T-helper 17 cell (primary cell): ENCODE data around the gene TEX13D. TPM values are rescaled to one million over a fixed set of nuclear protein-coding genes. Genes with fewer than 3 reads are reported as not detected.
"Not testable (repeated sequence)": the region's sequence is repeated elsewhere in the genome, so short reads cannot be mapped to it uniquely, and the experiment has no call there.

Experiments
- ATAC-seq: fragments of 150-1000 bp; cut with Tn5 transposase; 2 replicates; pipeline ENCODE4 v1.10.0; 2021; ENCODE audit warnings: mild to moderate bottlenecking, moderate library complexity
- DNase-seq, 3 donors: peaks; one replicate each; pipeline versions ENCODE4 v3.0.0 to v3.0.0-alpha.2; 2020 to 2021
- H3K9me3 ChIP-seq: one replicate; pipeline ENCODE4 v1.7.0; 2013; ENCODE audit warnings: low read length, mild to moderate bottlenecking; ENCODE audit not compliant: control insufficient read depth, poor library complexity, severe bottlenecking
- H3K27ac Mint-ChIP-seq: one replicate; pipeline ENCODE4 v1.8.0; 2022; ENCODE audit warnings: mild to moderate bottlenecking, moderate library complexity, mixed read lengths
- H3K27me3 Mint-ChIP-seq: one replicate; pipeline ENCODE4 v1.8.0; 2022; ENCODE audit warnings: mixed read lengths
- H3K36me3 Mint-ChIP-seq: one replicate; pipeline ENCODE4 v1.8.0; 2022; ENCODE audit warnings: low read depth, mixed read lengths
- H3K4me1 Mint-ChIP-seq: one replicate; pipeline ENCODE4 v1.8.0; 2022; ENCODE audit warnings: mild to moderate bottlenecking, mixed read lengths
- H3K4me3 Mint-ChIP-seq: one replicate; pipeline ENCODE4 v1.8.0; 2022; ENCODE audit warnings: mild to moderate bottlenecking, moderate library complexity, mixed read lengths
- total RNA-seq, 4 donors: library from RNA in 2 of 4; stranded (reverse) in 2 of 4; gene quantifications; one replicate each; pipeline ENCODE4 v1.2.3 and lab custom pipeline; 2022 to 2026

Gene TEX13D
- total RNA-seq, result not detected
- 0 reads per million in 2 donors for total RNA-seq (lab: John Stamatoyannopoulos, UW)

DNA sequence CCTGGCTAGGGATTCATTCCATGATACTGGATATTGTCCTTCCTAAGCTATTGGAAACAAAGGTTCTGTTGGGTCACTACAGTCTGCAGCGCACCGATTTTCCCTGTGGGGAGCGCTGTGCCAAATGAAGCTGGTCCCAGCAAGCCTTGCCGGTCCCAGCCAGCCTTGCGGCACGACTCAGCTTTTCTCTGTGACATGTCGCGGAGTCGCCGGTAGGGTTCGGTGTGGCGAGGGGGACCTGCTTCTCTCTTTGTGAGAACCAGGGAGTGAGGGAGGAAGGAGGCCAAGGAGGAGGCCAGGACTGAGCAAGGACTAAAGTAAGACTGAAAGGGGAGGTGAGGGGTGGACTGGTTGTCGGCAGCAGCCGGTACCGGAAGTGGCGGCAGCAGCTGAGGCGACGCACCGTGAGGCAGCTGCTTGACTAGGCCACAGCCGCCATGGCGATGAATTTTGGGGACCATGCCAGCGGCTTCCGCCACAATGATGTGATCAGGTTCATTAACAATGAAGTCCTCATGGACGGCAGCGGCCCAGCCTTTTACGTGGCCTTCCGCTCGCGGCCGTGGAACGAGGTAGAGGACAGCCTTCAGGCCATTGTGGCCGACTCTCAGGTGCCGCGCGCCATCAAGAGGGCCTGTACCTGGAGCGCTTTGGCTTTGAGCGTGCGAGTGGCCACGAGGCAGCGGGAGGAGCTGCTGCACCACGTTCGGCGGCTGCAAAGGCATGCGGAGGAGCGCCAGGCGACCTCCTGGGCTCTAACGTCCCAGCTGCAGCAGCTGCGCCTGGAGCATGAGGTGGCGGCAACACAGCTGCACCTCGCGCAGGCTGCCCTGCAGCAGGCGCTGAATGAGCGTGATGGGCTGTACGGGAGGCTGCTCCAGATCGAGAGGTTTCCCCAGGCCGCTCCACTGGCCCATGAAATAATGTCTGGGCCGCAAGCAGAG lies at the start of gene TEX13D:
Gene TEX13D, plus strand, starts transcription at position 180 of the 944 bp plus-strand sequence. Its CDS starts 258 bp downstream, at position 438.
- H3K27ac Mint-ChIP-seq, result no peak within 1 kb of the TSS

DNA sequence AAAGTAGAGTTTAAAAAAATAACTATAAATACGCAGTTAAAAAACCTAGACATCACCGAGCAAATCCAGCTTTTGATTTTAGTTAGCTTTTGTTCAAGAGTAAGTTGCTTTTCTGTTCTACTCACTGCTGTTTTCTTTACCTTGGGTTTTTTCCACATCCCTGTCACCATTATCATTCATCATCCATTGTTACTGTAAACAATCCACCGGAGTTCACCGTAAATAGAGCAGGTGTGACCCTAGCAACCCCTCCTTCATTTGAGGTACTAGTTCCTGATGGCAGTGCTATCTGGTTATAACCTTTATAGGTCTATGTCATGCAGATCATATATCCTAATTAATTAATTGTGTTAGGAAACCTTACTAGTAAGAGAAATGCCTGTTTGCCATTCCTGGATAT lies 43.0 kb upstream of the TEX13D start:
- no peak for ATAC-seq
- H3K9me3 ChIP-seq, result no peaks in the 10 kb centered on the region
- H3K27ac Mint-ChIP-seq, result no peak overlapping the region
- no peak for DNase-seq
- no peaks in the 10 kb centered on the region for H3K4me1 Mint-ChIP-seq
- no peaks in the 10 kb centered on the region for H3K36me3 Mint-ChIP-seq
- H3K4me3 Mint-ChIP-seq, result no peak overlapping the region
- no peaks in the 10 kb centered on the region for H3K27me3 Mint-ChIP-seq

More for the DNA sequence above, at the start of gene TEX13D:
- no peaks in the 10 kb centered on the region for H3K36me3 Mint-ChIP-seq
- H3K27me3 Mint-ChIP-seq, result no peaks in the 10 kb centered on the region
- H3K4me1 Mint-ChIP-seq, result peaks cover 8% of the 10 kb centered on the region
- H3K4me3 Mint-ChIP-seq, result no peak within 1 kb of the TSS
- ATAC-seq, result no peak
- no peak for DNase-seq
- H3K9me3 ChIP-seq, result no peaks in the 10 kb centered on the region

DNA sequence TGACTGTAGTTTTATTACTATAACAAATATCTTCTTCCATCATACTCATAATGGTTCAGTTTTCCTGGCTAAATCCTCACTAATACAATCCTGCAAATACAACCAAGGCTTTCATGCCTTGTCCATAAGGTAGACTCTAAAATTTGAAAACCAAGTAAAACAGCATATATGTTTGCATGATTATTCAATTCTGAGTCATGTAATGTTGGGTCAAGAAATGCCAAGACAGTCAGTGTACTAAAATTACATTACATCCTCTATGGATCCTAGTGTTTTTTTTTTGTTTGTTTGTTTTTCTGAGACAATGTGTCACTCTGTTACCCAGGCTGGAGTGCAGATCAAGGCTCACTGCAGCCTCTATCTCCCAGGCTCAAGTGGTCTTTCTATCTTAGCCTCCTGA lies 38.6 kb upstream of the TEX13D start:
- DNase-seq (no peak), ATAC-seq (no peak)
- H3K9me3 ChIP-seq, result no peaks in the 10 kb centered on the region
- no peaks in the 10 kb centered on the region for H3K36me3 Mint-ChIP-seq
- no peak overlapping the region for H3K27ac Mint-ChIP-seq
- H3K4me1 Mint-ChIP-seq, result no peaks in the 10 kb centered on the region
- H3K27me3 Mint-ChIP-seq, result no peaks in the 10 kb centered on the region
- no peak overlapping the region for H3K4me3 Mint-ChIP-seq

DNA sequence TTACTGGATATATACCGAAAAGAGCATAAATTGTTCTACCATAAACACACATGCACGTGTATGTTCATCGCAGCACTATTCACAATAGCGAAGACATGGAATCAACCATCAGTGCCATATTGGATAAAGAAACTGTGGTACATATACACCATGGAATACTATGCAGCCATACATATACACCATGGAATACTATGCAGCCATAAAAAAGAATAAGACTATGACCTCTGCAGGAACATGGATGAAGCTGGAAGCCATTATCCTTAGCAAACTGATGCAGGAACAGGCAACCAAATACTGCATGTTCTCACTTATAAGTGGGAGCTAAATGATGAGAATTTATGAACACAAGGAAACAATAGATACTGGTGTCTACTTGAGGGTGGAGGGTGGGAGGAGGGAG lies 33.1 kb upstream of the TEX13D start:
- not testable (repeated sequence) for DNase-seq, H3K27ac Mint-ChIP-seq, H3K9me3 ChIP-seq, H3K27me3 Mint-ChIP-seq, H3K36me3 Mint-ChIP-seq, ATAC-seq, H3K4me3 Mint-ChIP-seq
- peaks cover 11% of the 10 kb centered on the region for H3K4me1 Mint-ChIP-seq

DNA sequence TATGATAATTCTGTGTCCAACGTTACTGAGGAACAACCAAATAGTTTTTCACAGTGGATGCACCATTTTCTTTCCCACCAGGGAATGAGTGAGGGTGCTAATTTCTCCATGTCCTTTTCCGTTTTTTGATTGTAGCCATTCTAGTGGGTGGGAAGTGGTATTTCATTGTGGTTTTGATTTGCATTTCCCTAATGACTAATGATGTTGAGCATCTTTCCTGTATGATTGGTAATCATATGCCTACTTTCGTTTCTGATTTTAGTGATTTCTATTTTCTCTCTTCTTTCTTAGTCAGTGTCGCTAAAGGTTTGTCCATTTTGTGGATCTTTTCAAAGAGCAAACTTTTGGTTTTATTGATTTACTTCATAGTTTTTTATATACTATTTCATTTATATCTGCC lies 32.1 kb upstream of the TEX13D start:
- peak overlapping the region; percentile 12 for H3K4me3 Mint-ChIP-seq
- H3K4me1 Mint-ChIP-seq, result peaks cover 11% of the 10 kb centered on the region

DNA sequence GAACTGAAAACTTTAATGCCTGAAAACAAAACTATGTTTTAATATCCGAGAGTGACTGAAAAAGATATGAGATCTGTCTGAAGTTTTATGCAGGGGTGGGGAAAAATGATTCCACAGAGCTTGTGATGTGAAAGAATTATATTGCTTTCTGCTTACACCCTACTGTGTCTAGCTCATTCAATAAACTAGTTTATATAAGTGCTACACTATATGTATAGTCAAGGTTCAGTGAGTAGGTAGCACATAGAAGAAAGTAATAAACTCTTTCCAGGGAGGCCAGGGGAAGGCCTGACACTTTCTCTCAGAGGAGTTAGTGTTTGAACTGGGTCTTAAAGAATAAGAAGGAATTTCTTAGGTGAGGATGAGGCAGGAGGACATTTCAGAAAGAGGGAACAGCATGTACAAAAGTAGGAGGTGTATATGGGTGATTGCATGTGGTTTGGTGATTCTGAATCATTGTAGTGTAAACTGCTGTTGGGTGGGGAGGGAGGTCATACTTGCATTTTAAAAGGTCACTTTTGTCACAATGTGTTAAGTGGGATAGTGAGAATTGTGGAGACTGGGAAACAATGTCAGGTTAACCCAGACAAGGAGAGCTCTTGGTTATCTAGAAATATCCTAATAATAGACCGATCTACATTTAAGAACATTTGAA lies 25.1 kb upstream of the TEX13D start:
- ATAC-seq, result no peak
- H3K27ac Mint-ChIP-seq, result no peak overlapping the region
- no peaks in the 10 kb centered on the region for H3K9me3 ChIP-seq
- no peaks in the 10 kb centered on the region for H3K4me1 Mint-ChIP-seq
- DNase-seq, result no peak
- H3K27me3 Mint-ChIP-seq, result no peaks in the 10 kb centered on the region
- no peak overlapping the region for H3K4me3 Mint-ChIP-seq
- H3K36me3 Mint-ChIP-seq, result no peaks in the 10 kb centered on the region

More for the DNA sequence above, 32.1 kb upstream of the TEX13D start:
- no peaks in the 10 kb centered on the region for H3K9me3 ChIP-seq
- Mint-ChIP-seq H3K36me3 (no peaks in the 10 kb centered on the region), H3K27me3 (no peaks in the 10 kb centered on the region), H3K27ac (peak overlapping the region; percentile 6)
- DNase-seq (no peak), ATAC-seq (no peak)

DNA sequence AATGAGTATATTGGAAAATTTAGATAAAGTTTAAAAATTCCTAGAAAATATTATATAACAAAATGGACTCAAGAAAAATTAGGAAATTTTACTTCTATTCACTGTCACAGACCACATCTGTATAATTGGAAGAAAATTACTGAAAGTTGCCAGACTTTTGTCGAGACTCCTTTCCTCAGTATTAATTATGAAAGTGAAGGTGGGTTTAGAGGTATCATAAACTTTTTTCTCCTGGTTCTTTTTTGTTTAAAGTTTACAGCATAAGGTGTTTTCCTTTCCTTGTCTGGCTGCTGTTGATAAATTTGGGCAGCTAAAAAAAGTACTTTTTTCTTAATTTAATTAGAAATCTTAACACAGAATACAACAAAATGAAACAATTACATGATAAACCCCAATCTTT lies 6.7 kb upstream of the TEX13D start:
- Mint-ChIP-seq H3K4me3 (no peak overlapping the region), H3K27ac (no peak overlapping the region), H3K36me3 (peaks cover 2% of the 10 kb centered on the region), H3K27me3 (no peaks in the 10 kb centered on the region), H3K4me1 (no peaks in the 10 kb centered on the region)
- H3K9me3 ChIP-seq, result no peaks in the 10 kb centered on the region
- ATAC-seq (no peak), DNase-seq (no peak)

DNA sequence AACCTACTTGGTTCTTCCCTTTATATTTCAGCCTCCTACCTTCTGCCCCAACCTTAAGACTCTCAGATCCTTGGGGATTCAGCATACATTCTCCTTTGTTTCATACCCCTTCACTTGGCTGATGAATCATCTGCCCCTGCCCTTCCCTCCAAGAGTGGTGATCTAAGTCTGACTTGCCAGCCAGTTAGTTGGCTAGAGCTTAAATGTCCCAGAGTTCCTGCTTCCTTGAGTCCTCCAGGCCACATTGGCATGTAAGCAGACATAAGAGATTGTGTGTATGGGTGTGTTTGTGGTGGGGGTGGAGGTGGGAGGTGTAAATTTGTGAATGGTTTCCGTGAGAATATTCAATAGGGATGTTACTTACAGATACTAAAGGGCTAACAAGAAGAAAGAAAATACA lies 3.7 kb upstream of the TEX13D start:
- H3K36me3 Mint-ChIP-seq, result no peaks in the 10 kb centered on the region
- H3K9me3 ChIP-seq, result no peaks in the 10 kb centered on the region
- DNase-seq, result no peak
- H3K4me1 Mint-ChIP-seq, result peaks cover 3% of the 10 kb centered on the region
- ATAC-seq, result no peak
- H3K27me3 Mint-ChIP-seq, result no peaks in the 10 kb centered on the region
- no peak overlapping the region for H3K4me3 Mint-ChIP-seq
- H3K27ac Mint-ChIP-seq, result no peak overlapping the region

DNA sequence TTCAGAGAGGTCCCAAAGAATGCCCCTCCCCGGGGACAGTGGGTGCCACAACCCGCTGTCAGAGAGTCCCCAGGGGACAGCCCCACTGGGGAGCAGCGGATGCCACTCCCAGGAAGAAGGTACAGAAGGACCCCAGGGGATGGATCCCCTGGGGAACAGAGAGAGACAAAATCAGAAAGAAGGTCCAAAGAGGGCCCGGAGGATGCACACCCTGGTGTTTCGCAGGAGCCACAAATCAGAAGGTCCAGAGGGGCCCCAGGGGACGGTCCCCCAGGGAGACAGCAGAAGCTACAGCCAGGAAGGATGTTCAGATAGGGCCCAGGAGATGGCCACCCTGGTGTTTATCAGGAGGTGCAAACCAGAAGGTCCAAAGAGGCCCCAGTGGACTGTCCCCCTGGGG lies 1.4 kb downstream of the TEX13D start:
- H3K4me1 Mint-ChIP-seq, result peaks cover 8% of the 10 kb centered on the region
- H3K27me3 Mint-ChIP-seq, result no peaks in the 10 kb centered on the region
- H3K36me3 Mint-ChIP-seq, result no peaks in the 10 kb centered on the region
- DNase-seq, result no peak
- H3K27ac Mint-ChIP-seq, result no peak overlapping the region
- H3K4me3 Mint-ChIP-seq, result no peak overlapping the region
- no peaks in the 10 kb centered on the region for H3K9me3 ChIP-seq
- ATAC-seq, result no peak

DNA sequence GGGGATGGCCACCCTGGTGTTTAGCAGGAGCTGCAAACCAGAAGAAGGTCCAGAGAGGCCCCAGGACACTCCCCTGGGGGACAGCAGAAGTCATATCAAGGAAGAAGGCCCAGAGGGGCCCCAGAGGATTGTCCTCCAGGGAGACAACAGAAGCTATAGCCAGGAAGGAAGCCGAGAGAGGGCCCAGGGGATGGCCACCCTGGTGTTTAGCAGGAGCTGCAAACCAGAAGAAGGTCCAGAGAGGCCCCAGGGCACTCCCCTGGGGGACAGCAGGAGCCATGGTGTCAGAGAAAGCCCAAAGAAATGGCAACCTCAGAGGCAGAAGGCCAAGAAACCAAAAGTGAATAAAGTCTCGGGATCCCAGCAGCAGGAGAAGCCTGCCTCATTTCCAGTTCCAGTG lies 2.1 kb downstream of the TEX13D start:
- not testable (repeated sequence) for H3K4me3 Mint-ChIP-seq, H3K9me3 ChIP-seq, ATAC-seq, H3K36me3 Mint-ChIP-seq, H3K27ac Mint-ChIP-seq, DNase-seq, H3K27me3 Mint-ChIP-seq
- H3K4me1 Mint-ChIP-seq, result peaks cover 11% of the 10 kb centered on the region

DNA sequence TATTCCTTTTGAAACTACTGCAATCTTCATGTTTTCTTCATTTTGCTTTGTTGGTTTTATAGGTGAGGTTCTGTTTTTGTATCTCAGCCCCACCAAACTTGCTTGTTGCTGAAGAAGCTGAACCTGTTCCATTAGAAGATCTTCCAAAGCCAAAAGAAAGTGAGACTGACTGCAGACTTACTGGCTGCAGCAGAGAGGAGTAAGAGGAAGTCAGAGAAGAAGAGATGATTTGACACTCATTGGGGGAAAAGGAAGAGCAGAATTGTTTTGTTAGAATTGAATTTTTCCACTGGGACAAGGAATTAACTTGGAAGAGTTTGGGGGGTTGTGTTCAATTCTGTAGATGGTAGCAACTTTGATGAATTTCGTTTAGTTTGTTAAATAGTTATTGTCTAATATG lies 3.1 kb downstream of the TEX13D start:
- Mint-ChIP-seq H3K4me3 (no peak overlapping the region), H3K36me3 (no peaks in the 10 kb centered on the region), H3K4me1 (peaks cover 11% of the 10 kb centered on the region), H3K27me3 (no peaks in the 10 kb centered on the region), H3K27ac (no peak overlapping the region)
- no peak for DNase-seq
- ATAC-seq, result no peak
- no peaks in the 10 kb centered on the region for H3K9me3 ChIP-seq

DNA sequence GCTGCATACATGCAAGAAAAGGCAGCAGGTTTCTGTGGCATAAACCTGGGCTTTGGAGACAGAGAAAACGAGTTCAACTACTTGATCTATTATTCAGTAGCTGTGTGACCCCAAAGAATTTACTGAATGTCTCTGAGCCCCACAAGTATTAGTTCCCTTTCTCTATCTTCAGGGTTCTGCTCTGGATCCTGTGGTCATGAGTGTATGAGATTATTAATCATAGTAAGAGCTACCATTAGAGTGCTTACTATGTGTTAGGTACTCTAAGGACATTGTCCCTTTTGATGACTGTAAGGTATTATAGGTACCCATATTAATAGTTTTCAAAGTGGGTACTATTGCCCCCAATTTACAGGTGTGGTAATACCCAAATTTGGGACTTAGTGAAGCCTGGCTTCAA lies 5.5 kb downstream of the TEX13D start:
- Mint-ChIP-seq H3K27me3 (no peaks in the 10 kb centered on the region), H3K4me1 (peaks cover 16% of the 10 kb centered on the region), H3K27ac (no peak overlapping the region), H3K4me3 (no peak overlapping the region), H3K36me3 (no peaks in the 10 kb centered on the region)
- no peaks in the 10 kb centered on the region for H3K9me3 ChIP-seq
- no peak for ATAC-seq
- DNase-seq, result no peak

DNA sequence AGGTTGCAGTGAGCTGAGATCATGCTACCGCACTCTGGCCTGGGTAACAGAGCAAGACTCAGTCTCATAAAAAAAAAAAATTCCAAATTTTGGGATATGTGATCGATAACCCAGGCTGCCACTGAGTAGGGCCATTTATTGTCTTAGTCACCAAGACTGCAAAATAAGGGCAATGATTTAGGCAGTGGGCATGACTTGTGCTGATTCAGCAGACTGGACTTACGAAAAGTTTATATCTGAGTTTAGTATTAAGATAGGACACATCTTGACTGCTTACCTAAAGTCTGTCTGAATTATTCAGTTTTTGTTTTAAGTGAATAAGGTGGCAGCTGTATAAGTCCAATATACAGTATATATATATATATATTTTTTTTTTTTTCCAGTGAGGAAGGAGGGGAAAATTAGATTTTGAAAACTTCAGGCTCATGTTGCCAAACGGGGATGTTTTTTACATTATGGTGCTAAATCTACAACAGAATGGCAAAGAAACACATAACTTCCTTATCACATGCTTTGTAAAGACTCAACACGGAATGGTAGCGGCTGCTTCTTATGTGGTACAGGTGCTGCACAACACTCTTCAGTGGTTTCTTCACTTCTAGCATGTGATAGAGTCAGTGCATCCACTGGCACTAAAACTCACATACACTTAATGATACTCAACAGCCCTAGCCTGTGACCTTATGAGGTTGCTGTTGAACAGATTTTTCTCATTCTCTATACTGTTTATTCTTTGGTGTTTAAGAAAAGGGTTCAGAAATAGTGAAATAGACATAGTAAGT lies 6.5 kb downstream of the TEX13D start:
- no peaks in the 10 kb centered on the region for H3K9me3 ChIP-seq
- Mint-ChIP-seq H3K27me3 (no peaks in the 10 kb centered on the region), H3K36me3 (no peaks in the 10 kb centered on the region), H3K4me1 (peaks cover 19% of the 10 kb centered on the region), H3K27ac (no peak overlapping the region), H3K4me3 (no peak overlapping the region)
- DNase-seq, result no peak
- ATAC-seq, result peak; percentile 67
